HEK293 (cell line): ENCODE data around the gene NLRP11.

Experiments used
- BCL11A ChIP-seq: fragments of 450-650 bp; formaldehyde crosslinking; IDR thresholded peaks from 2 replicates; pipeline ENCODE4 v1.5.1; 2016; ENCODE audit warnings: low read depth, missing biosample characterization, missing genetic modification characterization
- BCL11B ChIP-seq: fragments of 450-650 bp; formaldehyde crosslinking; IDR thresholded peaks from 2 replicates; pipeline ENCODE4 v1.5.1; 2016; ENCODE audit warnings: low read depth, missing biosample characterization, missing genetic modification characterization
- CTCF ChIP-seq: fragments of 450-650 bp; formaldehyde crosslinking; IDR thresholded peaks from 2 replicates; pipeline ENCODE4 v1.5.1; 2016; ENCODE audit warnings: missing biosample characterization, missing genetic modification characterization
- EGR2 ChIP-seq: fragments of 450-650 bp; formaldehyde crosslinking; IDR thresholded peaks from 2 replicates; pipeline ENCODE4 v1.5.1; 2016; ENCODE audit warnings: low read depth, missing biosample characterization, missing genetic modification characterization
- INSM2 ChIP-seq: fragments of 450-650 bp; formaldehyde crosslinking; IDR thresholded peaks from 2 replicates; pipeline ENCODE4 v1.5.1; 2016; ENCODE audit warnings: missing biosample characterization, missing genetic modification characterization
- ZBTB11 ChIP-seq: fragments of 450-650 bp; formaldehyde crosslinking; conservative IDR thresholded peaks from 2 replicates; pipeline ENCODE4 v1.5.1; 2016; ENCODE audit warnings: low read depth, missing biosample characterization, missing genetic modification characterization
- ZBTB21 ChIP-seq: fragments of 450-650 bp; formaldehyde crosslinking; IDR thresholded peaks from 2 replicates; pipeline ENCODE4 v1.5.1; 2017; ENCODE audit warnings: missing biosample characterization, missing genetic modification characterization
- ZNF121 ChIP-seq: fragments of 450-650 bp; formaldehyde crosslinking; IDR thresholded peaks from 2 replicates; pipeline ENCODE4 v1.5.1; 2016; ENCODE audit warnings: missing biosample characterization, missing genetic modification characterization
- ZNF248 ChIP-seq: fragments of 450-650 bp; formaldehyde crosslinking; IDR thresholded peaks from 2 replicates; pipeline ENCODE4 v1.5.1; 2017; ENCODE audit warnings: missing biosample characterization, missing genetic modification characterization
- ZNF302 ChIP-seq: fragments of 450-650 bp; formaldehyde crosslinking; IDR thresholded peaks from 2 replicates; pipeline ENCODE4 v1.5.1; 2016; ENCODE audit warnings: missing biosample characterization, missing genetic modification characterization, low read depth

GRCh38 chr19:55858969-55859368 lies 27.2 kb upstream of the NLRP11 start:
- TF ChIP-seq ZBTB11 (tag by site-specific recombination) (no peak), CTCF (tag by site-specific recombination) (no peak), ZNF121 (tag by site-specific recombination) (no peak), BCL11B (tag by site-specific recombination) (no peak), ZNF248 (tag by site-specific recombination) (no peak), INSM2 (tag by site-specific recombination) (no peak), ZBTB21 (tag by site-specific recombination) (no peak), BCL11A (tag by site-specific recombination) (no peak), ZNF302 (no peak), EGR2 (tag by site-specific recombination) (no peak)
